ENCODE data around the gene NR2C2.

DNA sequence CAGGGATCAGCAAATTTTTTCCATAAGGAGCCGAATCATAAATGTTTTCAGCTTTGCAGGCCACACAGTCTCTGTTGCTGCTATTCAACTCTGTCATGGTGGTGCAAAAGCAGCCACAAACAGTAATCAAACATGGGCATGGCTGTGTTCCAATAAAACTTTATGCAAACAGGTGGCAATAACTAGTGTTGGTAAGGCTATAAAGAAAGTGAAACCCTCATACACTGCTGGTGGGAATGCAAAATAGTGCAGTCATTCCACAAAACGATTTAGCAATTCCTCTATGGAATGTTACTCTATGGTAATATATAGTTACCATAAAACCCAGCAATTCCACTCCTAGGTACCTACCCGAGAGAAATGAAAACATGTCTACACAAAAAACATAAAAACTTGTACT lies 131.7 kb downstream of the NR2C2 start:
- TF ChIP-seq POLR2AphosphoS5 (IDR thresholded peaks at IDR 0.05; ENCODE audit: low read depth, low read length) (no peak), TAF1 (IDR thresholded peaks at IDR 0.05; ENCODE audit: borderline replicate concordance, insufficient read depth, low read length) (no peak), SIN3A (IDR thresholded peaks at IDR 0.05; ENCODE audit: borderline replicate concordance, insufficient read depth, low read length) (no peak)
- TF ChIP-seq, protein P1, sequence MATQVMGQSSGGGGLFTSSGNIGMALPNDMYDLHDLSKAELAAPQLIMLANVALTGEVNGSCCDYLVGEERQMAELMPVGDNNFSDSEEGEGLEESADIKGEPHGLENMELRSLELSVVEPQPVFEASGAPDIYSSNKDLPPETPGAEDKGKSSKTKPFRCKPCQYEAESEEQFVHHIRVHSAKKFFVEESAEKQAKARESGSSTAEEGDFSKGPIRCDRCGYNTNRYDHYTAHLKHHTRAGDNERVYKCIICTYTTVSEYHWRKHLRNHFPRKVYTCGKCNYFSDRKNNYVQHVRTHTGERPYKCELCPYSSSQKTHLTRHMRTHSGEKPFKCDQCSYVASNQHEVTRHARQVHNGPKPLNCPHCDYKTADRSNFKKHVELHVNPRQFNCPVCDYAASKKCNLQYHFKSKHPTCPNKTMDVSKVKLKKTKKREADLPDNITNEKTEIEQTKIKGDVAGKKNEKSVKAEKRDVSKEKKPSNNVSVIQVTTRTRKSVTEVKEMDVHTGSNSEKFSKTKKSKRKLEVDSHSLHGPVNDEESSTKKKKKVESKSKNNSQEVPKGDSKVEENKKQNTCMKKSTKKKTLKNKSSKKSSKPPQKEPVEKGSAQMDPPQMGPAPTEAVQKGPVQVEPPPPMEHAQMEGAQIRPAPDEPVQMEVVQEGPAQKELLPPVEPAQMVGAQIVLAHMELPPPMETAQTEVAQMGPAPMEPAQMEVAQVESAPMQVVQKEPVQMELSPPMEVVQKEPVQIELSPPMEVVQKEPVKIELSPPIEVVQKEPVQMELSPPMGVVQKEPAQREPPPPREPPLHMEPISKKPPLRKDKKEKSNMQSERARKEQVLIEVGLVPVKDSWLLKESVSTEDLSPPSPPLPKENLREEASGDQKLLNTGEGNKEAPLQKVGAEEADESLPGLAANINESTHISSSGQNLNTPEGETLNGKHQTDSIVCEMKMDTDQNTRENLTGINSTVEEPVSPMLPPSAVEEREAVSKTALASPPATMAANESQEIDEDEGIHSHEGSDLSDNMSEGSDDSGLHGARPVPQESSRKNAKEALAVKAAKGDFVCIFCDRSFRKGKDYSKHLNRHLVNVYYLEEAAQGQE (IDR thresholded peaks at IDR 0.05; ENCODE audit: insufficient read depth in 1 of 2, low read depth in 2 of 2, low read length in 2 of 2) = no peak
